GM10847 (cell line): ENCODE data around the gene SAMD4A.

Source experiments
- POLR2A ChIP-seq: IDR thresholded peaks from 2 replicates; pipeline ENCODE4 v1.6.1; 2011; ENCODE audit not compliant: insufficient read length; ENCODE audit errors: extremely low read depth

The SAMD4A gene

DNA sequence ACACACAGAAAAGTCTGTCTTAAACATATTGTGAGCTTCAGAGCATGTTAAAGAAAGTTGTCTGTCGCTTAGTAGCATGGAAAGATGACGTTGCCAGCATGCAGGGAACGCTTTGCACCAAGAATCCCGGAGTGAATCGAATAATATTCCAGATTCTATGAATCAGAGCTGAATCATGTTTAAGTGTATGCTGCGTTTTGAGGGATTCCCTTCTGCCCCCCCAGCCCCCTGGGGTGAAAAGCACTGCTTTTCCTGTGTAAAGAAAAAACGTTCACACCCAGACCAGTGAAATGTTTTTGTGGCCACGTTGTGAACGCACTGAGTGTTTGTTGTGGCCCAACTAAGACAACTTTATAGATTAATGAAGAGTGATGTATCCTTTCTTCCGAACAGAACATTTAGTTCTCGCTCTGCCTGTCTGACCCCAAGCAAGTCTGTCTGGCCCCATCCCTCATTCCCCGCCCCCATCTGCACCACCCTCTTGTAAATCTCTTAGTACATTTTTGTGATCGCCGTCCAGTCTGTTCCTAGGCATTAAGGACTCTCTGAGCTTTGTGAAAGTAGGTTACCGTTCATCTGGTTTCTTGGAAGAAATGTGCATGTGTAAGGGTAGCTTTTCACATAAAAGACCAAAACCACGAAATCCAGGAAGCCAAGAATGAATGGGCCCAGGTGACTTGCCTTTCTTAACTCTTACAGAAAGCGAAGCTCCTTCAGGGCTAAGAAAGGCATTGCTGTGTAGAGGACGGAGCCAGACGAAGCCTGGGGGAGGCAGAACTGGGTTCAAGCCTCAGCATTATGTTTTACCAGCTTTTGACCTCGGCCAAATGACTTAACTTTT is 103.0 kb downstream of the SAMD4A start:
- no peak for TF ChIP-seq POLR2A

DNA sequence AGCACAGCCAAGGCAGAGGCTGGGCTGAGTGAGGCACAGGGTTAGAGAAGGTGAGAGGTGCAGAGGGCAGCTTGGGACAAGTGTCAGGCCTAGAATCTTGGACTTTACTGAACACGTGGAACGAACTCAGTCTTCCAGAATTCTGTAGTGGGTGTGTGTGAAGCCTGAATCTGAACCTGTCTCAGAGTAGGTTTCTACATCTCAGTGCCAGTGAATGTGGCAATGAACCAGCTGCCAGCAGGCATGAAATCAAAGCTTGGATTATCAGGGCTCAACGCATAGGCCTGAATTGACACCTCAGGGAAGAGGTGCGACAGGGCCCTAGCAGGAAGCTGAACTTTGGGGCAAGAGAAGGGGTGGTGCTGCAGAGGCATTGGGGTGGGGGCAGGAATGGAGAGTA is 104.6 kb downstream of the SAMD4A start:
- no peak for TF ChIP-seq POLR2A

DNA sequence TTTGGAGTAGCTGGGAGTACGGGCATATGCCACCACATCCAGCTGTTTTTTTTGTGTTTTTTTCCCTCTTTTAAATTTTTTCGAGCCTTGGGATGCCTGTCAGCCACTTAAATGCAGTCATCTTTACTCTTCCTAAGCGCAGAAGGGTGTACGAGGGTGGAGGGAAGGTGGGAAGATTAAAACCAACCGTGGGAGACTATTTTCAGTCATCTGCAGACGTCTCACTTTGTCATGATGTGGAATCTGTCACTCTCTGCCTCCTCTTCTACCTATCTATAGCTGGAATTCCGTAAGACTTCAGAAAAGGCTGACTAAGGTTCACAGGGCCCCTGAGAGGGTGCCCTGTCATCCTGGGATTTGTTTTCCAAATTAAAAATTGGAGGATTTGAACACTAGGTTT is 105.3 kb downstream of the SAMD4A start:
- no peak for TF ChIP-seq POLR2A

DNA sequence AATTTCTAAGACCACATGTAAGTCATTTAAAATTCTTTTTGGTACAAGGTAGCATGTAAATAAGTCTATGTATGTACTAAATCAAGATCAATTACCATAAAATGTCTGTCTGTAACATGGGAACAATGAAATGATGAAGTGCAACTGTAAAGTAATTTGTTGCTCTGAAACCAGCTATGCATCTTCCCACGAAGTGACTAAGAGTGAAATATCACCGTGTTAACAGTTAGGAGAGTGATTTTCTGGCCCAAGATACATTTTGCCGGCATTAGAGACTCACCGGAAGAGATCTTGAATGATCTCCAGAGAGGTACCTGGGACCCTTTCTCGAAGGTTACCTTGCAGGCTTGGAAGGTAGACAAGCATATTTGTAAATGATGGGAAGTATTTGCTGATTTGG is 105.8 kb downstream of the SAMD4A start:
- no peak for TF ChIP-seq POLR2A

DNA sequence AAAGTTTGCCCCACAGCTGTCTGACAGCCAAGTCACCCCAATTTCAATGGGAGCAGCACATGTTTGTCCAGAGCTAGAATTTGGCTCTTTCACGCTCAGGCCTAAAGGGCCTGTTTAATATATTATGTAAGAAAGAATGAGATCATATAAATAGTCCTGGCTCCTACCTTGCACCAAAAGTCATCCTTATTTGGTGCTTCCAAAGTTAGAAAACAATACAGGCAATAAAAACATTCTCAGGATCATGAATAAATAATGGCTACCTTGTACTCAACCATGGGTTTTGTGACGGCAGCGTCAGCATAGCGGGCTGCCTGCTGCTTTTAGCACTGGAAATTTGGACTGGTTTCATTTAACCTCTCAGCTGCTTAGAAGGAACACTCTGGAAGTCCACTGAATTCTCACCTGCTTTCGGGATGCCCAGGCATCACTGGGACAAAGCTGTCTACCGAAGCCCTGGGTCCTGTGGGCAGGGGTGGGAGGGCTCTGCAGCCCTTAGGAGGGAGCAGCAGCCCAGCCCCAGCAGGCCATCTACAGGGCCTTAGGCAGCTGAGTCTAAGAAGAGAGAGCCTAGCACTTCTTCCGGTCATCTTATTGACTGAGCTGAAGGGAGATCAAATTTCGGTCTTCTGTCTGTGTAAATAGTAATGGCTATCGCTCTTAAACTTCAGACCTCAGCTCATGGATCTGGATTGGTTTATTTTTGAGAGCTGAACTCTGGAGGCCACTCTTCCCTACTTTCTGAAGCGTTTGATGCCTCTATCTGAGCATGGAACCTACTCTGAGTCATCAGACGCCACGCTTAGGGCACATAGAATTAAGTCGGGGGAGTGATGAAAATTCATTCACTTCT is 106.5 kb downstream of the SAMD4A start:
- no peak for TF ChIP-seq POLR2A

DNA sequence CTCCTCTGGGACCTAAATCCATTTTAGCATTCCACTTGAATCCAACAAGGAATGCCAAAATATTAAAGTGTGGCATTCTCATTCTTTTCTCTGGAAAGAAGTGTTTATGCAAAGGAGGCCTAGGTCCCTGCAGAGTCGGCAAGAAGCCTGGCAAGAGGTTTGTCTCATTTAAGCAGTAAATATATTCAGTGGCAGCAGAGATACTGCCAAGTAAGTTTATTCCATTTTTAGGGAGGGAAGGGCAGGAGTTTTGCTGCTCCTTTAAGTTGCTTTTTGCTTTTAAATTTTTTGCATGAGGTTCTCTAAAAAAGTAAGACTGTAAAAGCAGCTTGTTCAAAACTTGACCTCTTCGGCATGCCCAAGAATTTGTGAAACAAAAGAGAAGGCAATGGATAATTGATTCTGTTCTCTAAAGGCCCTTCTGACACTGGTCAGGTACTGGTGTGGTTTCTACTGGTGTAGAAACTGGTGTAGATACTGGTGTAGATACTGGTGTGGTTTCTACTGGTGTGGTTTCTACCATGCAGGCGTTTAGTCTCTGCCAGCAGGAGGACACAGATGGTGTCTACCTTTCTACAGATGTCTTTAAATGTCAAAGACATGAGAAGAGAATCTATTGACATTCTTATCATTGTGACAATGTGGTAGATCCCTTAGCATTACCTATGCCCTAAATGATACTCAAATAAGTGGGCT is 107.3 kb downstream of the SAMD4A start:
- no peak for TF ChIP-seq POLR2A

DNA sequence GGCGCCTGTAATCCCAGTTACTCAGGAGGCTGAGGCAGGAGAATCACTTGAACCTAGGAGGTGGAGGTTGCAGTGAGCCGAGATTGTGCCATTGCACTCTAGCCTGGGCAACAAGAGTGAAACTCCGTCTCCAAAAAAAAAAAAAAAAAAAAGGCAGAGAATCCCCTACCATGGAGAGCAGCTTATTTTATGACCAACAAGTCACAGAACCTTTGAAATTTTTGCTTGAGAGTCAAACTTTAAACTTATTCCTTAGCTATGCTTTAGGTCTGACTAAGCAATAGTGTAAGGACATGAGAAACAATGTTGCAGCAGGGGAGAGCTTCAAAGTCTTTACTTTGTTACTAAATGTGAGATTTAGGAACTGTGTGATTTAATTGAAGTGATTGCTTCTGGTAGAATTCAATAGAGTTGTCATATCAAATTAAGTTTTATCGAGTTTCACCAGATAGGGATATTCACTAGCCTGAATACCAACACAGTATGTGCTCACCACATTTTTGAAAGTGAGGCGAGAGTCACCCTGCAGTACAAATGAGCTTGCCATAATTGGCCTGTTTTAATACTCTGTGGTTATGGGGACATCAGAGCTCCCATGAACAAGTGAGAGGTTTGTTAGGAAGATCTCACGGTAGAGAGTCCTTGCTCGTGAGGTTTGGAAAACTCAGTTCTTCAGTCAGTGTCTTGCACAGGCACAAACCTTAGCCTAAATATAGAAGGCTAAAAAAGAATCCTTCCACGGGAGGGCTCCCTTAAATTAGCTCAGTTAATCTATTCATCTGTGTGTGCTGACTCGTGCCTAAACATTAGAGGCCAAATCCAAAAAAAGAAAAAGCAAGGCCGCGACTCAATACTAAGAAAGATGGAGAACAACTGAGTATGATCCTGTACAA is 108.6 kb downstream of the SAMD4A start:
- no peak for TF ChIP-seq POLR2A

DNA sequence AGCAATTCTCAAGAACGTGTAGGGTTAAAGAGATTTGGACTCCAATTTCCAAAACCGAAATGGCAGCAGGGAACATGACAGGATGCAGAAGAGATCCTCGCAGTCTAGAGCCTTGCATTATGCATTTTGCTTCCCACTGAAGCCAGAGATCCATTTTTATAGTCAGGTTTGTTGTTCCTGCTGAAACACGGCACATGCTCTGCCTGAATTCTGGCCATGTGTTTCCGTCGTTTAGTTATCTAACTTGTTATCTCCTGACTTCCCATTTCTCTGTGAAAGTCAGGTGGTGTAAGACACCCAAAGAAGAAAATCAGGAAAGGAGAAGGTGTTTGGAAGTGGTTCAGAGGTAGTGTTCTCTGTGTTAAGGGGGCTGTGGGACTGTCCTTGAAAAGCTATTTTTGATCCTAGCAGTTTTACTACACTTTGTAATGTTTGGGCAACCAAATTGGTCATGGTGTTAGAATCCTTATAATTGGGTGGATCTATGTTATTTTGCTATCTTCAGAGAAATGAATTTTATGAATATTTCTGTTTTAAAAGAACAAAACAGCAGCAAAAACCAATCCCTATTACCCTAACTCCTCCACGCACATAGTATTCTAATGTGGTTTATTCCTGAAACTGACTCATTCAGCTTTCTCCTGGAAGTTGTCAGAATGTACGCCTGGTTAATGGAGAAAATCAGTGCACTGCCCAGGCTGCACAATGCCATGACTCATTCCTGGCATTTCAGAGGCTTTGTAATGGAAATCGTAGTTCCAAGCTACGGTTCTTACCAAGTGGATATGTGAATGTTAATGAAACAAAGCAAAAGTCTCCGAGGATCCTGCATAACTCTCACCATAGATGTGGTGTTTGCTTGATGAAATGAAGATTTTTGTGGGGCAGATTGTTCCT is 110.1 kb downstream of the SAMD4A start:
- no peak for TF ChIP-seq POLR2A

DNA sequence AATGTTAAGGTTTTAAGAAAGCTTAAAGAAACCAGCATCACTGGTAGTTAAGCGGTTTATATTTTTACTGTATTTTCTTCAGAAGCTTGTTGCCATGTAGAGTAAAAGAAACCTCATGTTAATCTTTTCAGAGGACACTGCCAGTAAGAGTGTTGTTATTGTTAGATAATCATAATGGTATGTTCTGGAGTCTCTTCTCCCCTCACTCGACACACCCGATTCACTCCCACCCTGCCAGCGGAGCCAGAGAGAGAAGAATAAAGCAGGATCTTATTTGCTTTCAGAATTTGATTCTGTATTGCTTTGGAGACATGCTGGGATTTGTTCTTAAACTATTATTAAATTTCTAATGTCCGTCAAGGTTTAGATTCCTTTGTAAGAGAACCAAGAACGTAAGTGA is 113.7 kb downstream of the SAMD4A start:
- no peak for TF ChIP-seq POLR2A

DNA sequence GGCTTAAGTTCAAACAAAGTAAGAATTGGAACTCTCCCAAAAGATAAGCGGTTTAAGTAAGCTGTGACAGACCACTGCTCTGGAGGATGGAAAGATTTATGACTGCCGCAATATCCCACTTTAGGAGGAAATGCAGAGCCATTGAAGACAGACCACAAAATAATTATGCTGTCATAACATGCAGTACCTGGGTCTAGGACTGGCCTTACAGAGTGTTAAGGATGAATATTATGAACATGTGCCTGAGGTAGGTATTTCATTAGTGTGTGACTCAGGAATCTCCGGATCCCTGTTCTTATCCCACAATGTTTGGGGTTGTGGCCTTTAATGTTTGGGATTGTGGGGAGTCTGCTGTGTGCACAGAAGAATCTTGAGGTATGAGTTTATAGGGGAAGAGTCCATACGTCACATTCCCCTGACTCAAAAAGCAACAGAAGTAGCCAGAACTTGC is 114.9 kb downstream of the SAMD4A start:
- TF ChIP-seq POLR2A = no peak

DNA sequence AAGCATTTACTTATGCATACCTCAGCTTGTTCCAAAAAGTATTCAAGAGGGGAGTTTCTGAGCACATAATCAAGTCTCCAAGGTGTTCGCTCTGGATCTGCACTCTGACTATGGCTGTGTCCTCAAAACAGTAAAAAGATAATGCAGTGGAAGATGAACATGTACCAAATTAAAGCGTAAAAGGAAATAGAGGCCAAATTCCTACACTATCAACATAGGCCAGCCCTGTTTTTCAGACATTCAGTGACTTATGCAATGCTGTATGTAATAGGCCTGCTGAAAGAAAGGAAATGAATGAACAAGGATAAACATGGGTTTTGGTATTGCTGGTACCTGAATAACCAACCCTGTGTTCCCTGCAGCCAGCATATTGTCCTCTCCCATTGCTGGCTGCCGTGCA is 115.7 kb downstream of the SAMD4A start:
- no peak for TF ChIP-seq POLR2A

DNA sequence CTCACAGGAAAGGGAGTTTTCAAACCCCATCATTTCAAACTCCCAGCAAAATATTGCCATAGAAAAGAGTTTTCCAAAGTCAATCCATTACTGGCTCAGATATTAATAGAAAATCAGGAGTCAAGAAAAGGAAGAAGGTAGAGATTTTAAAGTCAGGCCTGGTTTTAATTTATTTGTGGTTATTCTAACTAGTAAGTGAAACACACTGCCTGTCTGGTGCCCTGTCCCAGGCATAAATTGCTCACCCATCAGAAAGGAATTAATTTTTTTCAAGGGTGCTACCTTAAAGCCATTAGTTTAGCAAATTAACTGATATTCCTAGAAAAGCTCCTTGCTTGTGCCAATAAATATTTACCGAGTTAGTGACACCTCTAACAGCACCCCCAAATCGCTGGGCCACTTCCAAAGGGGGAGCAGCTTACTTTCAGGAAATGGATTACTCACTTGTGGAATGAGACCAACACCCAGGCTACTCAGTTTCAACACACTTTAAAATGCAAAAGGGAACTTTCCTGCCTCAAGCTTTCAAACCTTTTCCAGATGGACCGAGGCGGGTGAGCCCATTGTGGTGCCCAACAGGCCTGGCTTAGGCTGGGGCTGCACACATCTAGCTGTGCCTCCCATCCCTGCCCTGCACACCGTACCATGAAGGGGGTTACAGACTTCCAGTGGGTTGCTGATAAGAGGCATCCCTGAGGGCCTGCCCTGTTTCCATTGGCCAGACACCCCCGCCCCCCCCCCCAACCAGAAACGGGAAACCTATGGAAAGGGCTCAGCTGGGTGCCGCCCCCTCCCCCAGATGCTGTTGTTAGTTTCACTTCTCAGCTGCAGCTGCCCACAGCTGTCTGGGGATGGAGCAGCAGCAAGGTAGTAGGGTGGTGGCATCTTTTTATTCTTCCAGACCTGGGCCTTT is 117.2 kb downstream of the SAMD4A start:
- TF ChIP-seq POLR2A = no peak
